Stimulated activated CD4-positive, alpha-beta T cell treated with anti-CD3 and anti-CD28 coated beads, TNF-alpha, amount 100 ng/mL, for 48 hours (primary cell): ENCODE measurements around the gene NHLRC4.

ENCODE experiments used
- DNase-seq, 3 donors: peaks; one replicate each; pipeline ENCODE4 v3.0.0-alpha.2; 2020; ENCODE audit warnings: low read depth in 3 of 3

NHLRC4 gene

DNA sequence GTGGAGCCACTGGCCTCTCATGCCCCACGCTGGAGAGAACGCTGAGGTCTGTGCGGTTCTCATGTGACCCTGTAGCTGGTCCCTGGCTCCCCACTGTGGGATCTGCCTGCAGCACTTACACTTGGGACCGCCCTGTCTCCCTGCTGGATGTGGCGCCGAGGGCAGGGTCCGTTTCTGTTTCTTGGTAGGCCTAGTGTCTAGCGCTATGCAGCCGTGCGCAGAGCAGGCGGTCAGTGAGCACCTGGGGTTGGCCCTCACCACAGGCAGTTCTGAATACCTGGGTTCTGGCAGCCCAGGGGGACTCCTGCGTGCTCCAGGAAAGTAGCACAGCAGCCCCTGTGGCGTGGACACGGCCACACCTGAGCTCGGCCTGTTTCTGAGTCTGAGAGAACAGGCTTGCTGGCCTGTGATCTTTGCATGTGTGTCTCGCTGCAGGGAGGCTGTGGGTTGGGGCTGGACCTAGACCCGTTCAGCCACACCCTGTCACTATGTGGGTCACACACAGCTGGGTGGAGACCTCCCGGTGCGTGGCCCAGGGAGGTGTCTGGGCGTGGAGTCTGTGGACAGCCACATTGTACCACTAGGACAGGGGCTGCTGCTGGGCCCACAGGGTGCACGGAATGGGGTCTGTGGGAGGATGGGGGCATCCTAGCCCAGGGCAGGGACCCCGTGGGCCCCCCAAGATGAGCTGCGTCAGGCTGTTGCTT, 36.5 kb upstream of the NHLRC4 start:
- DNase-seq = no peak

- DNase-seq = no peak
Observed at GRCh38 chr16:531494-532125, 35.2 kb upstream of the NHLRC4 start.

- no peak for DNase-seq
Observed at GRCh38 chr16:533391-534123, 33.2 kb upstream of the NHLRC4 start.

- no peak for DNase-seq
Observed at GRCh38 chr16:534135-534534, 32.7 kb upstream of the NHLRC4 start.

GRCh38 chr16:534856-535445, 31.9 kb upstream of the NHLRC4 start:
- no peak for DNase-seq

- DNase-seq = no peak
Observed at GRCh38 chr16:535446-536405, 31.1 kb upstream of the NHLRC4 start.

DNA sequence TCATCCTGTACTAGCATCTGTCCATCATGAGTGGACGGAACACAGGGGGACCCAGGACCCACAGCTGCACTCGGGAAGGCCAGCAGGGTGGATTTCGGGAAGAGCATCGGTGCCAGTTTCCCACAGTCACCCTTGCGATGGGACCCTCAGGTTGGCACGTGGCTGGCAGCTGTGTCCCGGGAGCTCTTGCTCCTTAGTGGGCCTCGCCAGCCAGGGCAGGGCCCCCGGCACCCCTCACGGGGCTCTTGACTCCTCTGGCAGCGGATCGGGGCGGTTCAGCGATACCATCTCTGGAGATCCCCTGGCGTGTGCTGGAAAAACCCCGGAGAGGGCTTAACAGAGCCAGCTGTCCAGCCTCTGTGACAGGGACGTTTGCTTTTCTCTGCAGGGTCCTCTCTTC, 30.1 kb upstream of the NHLRC4 start:
- no peak for DNase-seq

- no peak for DNase-seq
Observed at GRCh38 chr16:537415-538335, 29.1 kb upstream of the NHLRC4 start.

DNA sequence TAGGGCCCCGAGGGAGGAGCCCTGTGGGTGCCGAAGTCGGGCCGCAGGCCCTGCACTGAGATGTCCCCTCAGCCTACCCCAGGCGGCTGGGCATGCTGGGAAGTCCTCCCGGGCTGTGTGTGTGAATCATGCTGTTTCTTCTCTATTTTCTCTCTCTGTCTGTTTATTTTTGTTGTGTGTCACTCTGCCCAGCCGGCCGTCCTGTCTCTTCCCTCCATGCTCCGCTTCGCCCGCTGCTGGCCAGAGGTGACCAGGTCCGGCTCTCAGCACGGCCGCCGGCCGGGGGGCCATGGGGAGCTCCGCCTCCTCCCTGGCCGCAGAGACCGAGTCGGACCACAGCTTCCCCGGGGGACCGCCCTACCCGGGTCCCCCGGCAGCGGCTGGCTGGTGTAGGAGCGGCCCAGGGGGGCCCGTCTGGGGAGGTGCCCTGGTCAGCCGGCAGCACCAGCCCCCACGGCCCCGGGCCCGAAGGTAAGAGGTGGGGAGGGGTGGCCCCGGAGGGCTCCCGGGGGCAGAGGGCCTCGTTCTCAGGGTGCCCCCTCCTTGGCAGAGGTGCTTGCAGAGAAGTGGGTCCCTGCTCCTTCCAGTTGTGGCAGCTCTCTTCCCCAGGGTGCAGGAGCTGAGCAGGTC, 26.8 kb upstream of the NHLRC4 start:
- DNase-seq = no peak

- DNase-seq = no peak
Observed at GRCh38 chr16:540645-541340, 26.0 kb upstream of the NHLRC4 start.

GRCh38 chr16:543301-544164, 23.3 kb upstream of the NHLRC4 start:
- no peak for DNase-seq

GRCh38 chr16:544517-544916, 22.3 kb upstream of the NHLRC4 start:
- no peak for DNase-seq

GRCh38 chr16:546909-547770, 19.7 kb upstream of the NHLRC4 start:
- DNase-seq = no peak

DNA sequence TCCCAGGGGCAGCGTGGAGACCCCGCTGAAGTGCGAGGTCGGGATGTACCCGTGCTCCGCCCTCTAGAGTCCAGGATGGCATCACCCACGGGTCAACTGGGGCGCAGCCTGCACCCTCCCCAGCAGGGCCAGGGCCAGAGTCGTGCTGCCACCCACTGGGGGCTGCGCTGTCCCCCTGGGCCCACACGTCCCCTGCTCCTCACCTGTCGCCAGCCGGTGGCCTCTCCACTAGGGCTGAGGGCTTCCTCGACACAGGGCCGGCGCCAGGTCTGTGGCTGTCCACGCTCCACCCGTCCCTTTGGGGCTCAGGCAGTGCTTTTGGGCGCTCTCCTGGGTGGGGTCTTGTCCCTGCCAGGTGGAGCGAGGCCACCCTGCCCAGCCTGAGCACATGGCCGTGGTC, 18.2 kb upstream of the NHLRC4 start:
- DNase-seq = no peak

GRCh38 chr16:549544-550263, 17.1 kb upstream of the NHLRC4 start:
- no peak for DNase-seq

GRCh38 chr16:551210-551609, 15.6 kb upstream of the NHLRC4 start:
- no peak for DNase-seq

DNA sequence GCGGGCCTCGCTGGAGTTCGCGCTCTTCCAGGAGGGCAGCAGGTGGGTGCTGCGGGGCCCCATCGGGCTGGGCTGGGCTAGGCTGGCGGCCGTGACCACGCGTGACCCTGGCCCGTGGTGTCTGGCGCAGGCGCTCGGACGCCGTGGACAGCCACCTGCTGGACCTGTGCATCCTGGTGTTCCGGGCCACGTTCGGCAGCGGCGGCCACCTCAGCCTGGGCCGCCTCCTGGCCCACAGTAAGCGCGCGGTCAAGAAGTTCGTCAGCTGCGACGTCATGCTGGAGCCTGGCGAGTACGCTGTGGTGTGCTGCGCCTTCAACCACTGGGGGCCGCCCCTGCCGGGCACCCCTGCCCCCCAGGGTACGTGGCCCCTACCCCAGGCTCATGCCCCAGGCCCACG, 14.6 kb upstream of the NHLRC4 start:
- DNase-seq = no peak
